GM12878 (cell line): ENCODE measurements around the gene ANKRD28. TPM values are rescaled to one million over a fixed set of nuclear protein-coding genes. Genes with fewer than 3 reads are reported as not detected.
A peak's percentile ranks its signal among the peaks of the same experiment; 100 is the strongest.

Experiments
- ATF2 ChIP-seq: IDR thresholded peaks from 2 replicates; pipeline ENCODE4 v1.6.1; 2012; ENCODE audit warnings: low read length, inconsistent platforms
- CBFB ChIP-seq: IDR thresholded peaks from 2 replicates; pipeline ENCODE4 v1.6.1; 2016; ENCODE audit warnings: antibody characterized with exemption, low read depth
- CREB1 ChIP-seq: IDR thresholded peaks from 2 replicates; pipeline ENCODE4 v1.6.1; 2012; ENCODE audit warnings: low read depth, mild to moderate bottlenecking, inconsistent platforms
- CREM ChIP-seq: IDR thresholded peaks from 2 replicates; pipeline ENCODE4 v1.6.1; 2014; ENCODE audit warnings: antibody characterized with exemption, low read depth
- CUX1 ChIP-seq: IDR thresholded peaks from 2 replicates; pipeline ENCODE4 v1.6.1; 2012; ENCODE audit warnings: improper control_type of control experiment, low read depth, low read length; ENCODE audit not compliant: insufficient replicate concordance
- DPF2 ChIP-seq: fragments of 450-650 bp; IDR thresholded peaks from 2 replicates; pipeline ENCODE4 v1.6.1; 2017; ENCODE audit warnings: mild to moderate bottlenecking
- EED ChIP-seq: sonication (generic); IDR thresholded peaks from 2 replicates; pipeline ENCODE4 v1.6.1; 2016; ENCODE audit warnings: antibody characterized with exemption, low read depth
- EP300 ChIP-seq, 2 experiments: fragments of 150-350 bp in 1 of 2; IDR thresholded peaks; 2 replicates each; pipeline ENCODE4 v1.6.1; 2011 to 2012; ENCODE audit warnings: low read depth in 2 of 2, low read length in 2 of 2, borderline replicate concordance in 1 of 2, improper control_type of control experiment in 1 of 2, inconsistent platforms in 1 of 2; ENCODE audit not compliant: control insufficient read depth in 1 of 2
- FOXK2 ChIP-seq: fragments of 450-650 bp; IDR thresholded peaks from 2 replicates; pipeline ENCODE4 v1.6.1; 2017; ENCODE audit warnings: mild to moderate bottlenecking, moderate library complexity
- FOXM1 ChIP-seq: IDR thresholded peaks from 2 replicates; pipeline ENCODE4 v1.6.1; 2012; ENCODE audit warnings: low read depth, mild to moderate bottlenecking, inconsistent platforms, low read length, moderate library complexity
- HDGF ChIP-seq: fragments of 450-650 bp; IDR thresholded peaks from 2 replicates; pipeline ENCODE4 v1.6.1; 2016; ENCODE audit warnings: antibody characterized with exemption
- IKZF1 ChIP-seq: fragments of 450-650 bp; conservative IDR thresholded peaks from 2 replicates; pipeline ENCODE4 v1.6.1; 2017; ENCODE audit warnings: antibody characterized with exemption, mild to moderate bottlenecking
- KLF5 ChIP-seq: fragments of 450-650 bp; IDR thresholded peaks from 2 replicates; pipeline ENCODE4 v1.6.1; 2014; ENCODE audit warnings: mild to moderate bottlenecking; ENCODE audit not compliant: partially characterized antibody
- MTA2 ChIP-seq: fragments of 450-650 bp; IDR thresholded peaks from 2 replicates; pipeline ENCODE4 v1.6.1; 2016; ENCODE audit warnings: low read depth, mild to moderate bottlenecking, moderate library complexity
- MTA3 ChIP-seq: IDR thresholded peaks from 2 replicates; pipeline ENCODE4 v1.6.1; 2012; ENCODE audit warnings: low read length, inconsistent platforms, borderline replicate concordance
- MXI1 ChIP-seq: fragments of 150-350 bp; IDR thresholded peaks from 2 replicates; pipeline ENCODE4 v1.6.1; 2011; ENCODE audit warnings: low read depth, mild to moderate bottlenecking, inconsistent platforms, low read length, improper control_type of control experiment
- NBN ChIP-seq: fragments of 450-650 bp; IDR thresholded peaks from 2 replicates; pipeline ENCODE4 v1.6.1; 2016
- NFIC ChIP-seq: IDR thresholded peaks from 2 replicates; pipeline ENCODE4 v1.6.1; 2012; ENCODE audit warnings: low read depth, mild to moderate bottlenecking, inconsistent platforms, low read length, moderate library complexity
- PAX5 ChIP-seq: IDR thresholded peaks from 2 replicates; pipeline ENCODE4 v1.6.1; 2011; ENCODE audit warnings: low read depth, low read length, borderline replicate concordance
- PML ChIP-seq: IDR thresholded peaks from 2 replicates; pipeline ENCODE4 v1.6.1; 2012; ENCODE audit warnings: low read length, inconsistent platforms
- POU2F2 ChIP-seq: IDR thresholded peaks from 3 replicates; pipeline ENCODE4 v1.6.1; 2011; ENCODE audit warnings: low read depth, mild to moderate bottlenecking, low read length, borderline replicate concordance
- SKIL ChIP-seq: fragments of 450-650 bp; IDR thresholded peaks from 2 replicates; pipeline ENCODE4 v1.6.1; 2017; ENCODE audit warnings: mild to moderate bottlenecking, low read depth, inconsistent platforms; ENCODE audit not compliant: poor library complexity, severe bottlenecking
- STAT1 ChIP-seq: fragments of 450-650 bp; conservative IDR thresholded peaks from 2 replicates; pipeline ENCODE4 v1.6.1; 2014; ENCODE audit warnings: antibody characterized with exemption, mild to moderate bottlenecking
- ZNF207 ChIP-seq: fragments of 450-650 bp; IDR thresholded peaks from 2 replicates; pipeline ENCODE4 v1.6.1; 2014; ENCODE audit warnings: antibody characterized with exemption, mild to moderate bottlenecking, borderline replicate concordance
- polyA plus RNA-seq, 11 experiments: library from polyadenylated mRNA; depleted of rRNA in 4 of 11; unstranded in 6 of 11; stranded (reverse) in 5 of 11; fragments of >200 nt; fragmentation: Nextera tagmentation in 4 of 11; fragmentation: Illumina TruSeq in 1 of 11; extraction: Ambion mirVana in 4 of 11; extraction: Trizol in 1 of 11; gene quantifications; 1 replicate in 1 of 11; 2 replicates in 10 of 11; pipeline versions ENCODE4 v1.2.1 to v1.2.3, GENCODE V29; 2011 to 2016; ENCODE audit warnings: inconsistent platforms in 2 of 11, missing spikeins in 2 of 11, low read depth in 1 of 11
- total RNA-seq, 4 experiments: library from RNA; depleted of rRNA in 3 of 4; stranded (reverse); fragments of >200 nt in 3 of 4; fragmentation: Illumina TruSeq in 1 of 4; extraction: Trizol in 1 of 4; gene quantifications; 2 replicates each; pipeline versions ENCODE4 v1.2.1 to v1.2.3, GENCODE V29; 2013 to 2021

ANKRD28 gene
- total and polyA plus RNA-seq, 10 of the 15 experiments (the other 5 are each of a cell fraction or from before 2014, with no cell fraction given): 11.2 to 105 (median 38.3) TPM

GRCh38 chr3:15804553-15805095 lies 6.8 kb upstream of the ANKRD28 start (continued):
- TF ChIP-seq CUX1 (no peak), MTA2 (peak; percentile 94), FOXK2 (no peak), NBN (peak; percentile 88), PAX5 (no peak), EED (0 out of 2 replicates have a peak, but pooled peaks have one; percentile 17), IKZF1 (peak; percentile 63), MTA3 (peak; percentile 67; the same call in 1 of the 2 replicates), FOXM1 (peak; percentile 59; the same call in 1 of the 2 replicates), SKIL (peak; percentile 67), CREM (peak; percentile 61; the same call in 1 of the 2 replicates), ZNF207 (peak; percentile 68; the same call in 1 of the 2 replicates), PML (0 out of 2 replicates have a peak, but pooled peaks have one; percentile 31), HDGF (peak; percentile 85; the same call in 1 of the 2 replicates), NFIC (peak; percentile 77), CREB1 (peak; percentile 57; the same call in 1 of the 2 replicates), CBFB (peak; percentile 66; the same call in 1 of the 2 replicates), ATF2 (peak; percentile 46), EP300 (IDR thresholded peaks at IDR 0.05; ENCODE audit: borderline replicate concordance in 1 of 2, control insufficient read depth in 1 of 2, low read depth in 2 of 2, low read length in 2 of 2) (peak; percentile 48 to 50; a peak in 2 of 4 replicates), POU2F2 (0 out of 3 replicates have a peak, but pooled peaks have one; percentile 20), STAT1 (no peak), MXI1 (no peak), KLF5 (peak; percentile 52), DPF2 (peak; percentile 78; the same call in 1 of the 2 replicates)
